Activated naive CD4-positive, alpha-beta T cell treated with anti-CD3 and anti-CD28 coated beads, Interleukin-2, amount 50 U/mL, for 16 hours (primary cell): ENCODE results near the gene RAI1.

Experiments
- DNase-seq: peaks from one replicate; pipeline ENCODE4 v3.0.0-alpha.2; 2020

The RAI1 gene

DNA sequence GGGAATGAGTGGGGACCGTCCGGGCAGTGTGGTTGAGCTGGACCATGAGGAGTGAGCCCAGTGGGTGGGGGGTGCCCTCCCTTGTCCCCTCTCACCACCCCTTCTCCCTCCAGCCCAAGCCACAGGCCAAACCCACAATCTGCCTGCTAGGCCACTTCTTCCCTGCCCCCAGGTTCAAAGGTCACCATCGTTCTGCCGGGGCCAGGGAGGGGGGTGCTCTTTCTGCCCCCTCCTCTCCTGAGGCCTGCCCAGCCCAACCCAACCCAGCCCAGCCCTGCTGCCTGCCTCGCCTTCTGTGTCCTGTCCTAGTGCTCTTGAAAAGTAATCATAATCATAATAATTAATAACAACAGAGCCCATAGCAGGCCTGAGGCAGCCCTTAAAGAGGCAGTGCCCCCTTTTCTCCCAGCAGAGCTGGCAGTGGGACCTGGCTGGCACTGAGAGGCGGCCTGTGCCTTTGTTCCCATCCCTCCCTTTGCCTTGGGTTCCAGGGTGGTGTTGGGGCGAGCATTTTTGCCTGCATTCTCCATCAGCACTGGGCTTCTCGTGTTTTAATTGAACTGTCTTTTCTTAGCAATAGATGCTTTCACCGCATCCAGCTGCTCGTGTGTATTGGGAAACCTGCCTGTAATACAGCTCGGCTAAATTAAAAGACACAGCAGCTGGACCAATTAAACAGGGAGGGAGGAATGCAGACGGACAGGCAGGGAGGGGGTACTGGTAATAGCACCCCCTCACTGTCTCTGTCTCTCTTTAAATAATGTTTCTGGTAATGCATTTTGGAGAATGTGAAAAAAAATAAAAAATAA, 108.8 kb downstream of the RAI1 start:
- no peak for DNase-seq

DNA sequence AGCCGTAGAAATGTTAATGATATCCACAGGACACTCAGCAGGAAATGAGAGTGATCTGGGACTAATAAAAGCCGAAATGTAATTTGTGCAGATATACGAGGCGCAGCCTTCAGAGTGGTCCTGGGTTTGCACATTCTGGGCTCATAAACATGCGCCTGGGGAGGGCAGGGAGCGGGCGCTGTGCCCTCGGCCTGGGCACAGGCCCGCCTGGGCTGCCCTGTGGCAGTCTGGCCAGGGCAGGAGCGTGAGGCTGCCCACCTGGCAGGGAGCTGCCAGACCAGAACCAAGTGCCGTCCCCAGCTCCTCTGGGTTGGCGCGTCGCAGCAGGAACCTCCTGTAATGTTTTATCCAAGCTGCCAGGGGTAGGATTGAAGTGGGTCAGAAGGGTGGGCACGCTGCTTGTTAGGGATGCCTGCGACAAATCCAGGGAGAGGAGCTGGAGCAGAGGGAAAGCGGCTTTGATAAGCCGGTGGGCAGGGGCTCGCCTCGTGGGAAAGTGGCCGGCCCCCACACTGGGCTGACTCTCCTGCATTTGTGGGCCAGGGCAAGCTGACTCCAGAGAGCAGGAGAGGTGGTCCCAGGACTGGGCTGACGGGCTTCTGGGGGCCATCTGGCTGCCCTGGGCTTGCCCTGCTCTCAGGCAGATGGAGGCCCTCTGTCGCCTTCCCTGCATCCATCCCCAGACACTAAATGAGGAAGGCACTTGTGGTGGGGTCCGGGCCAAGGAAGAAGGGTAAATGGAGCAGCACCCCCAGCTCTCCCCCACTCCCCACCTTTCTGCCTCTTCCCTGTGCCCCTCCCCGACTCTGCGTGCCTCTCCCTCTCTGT, 109.6 kb downstream of the RAI1 start:
- DNase-seq, result no peak

- no peak for DNase-seq
Measured at GRCh38 chr17:17792037-17792550, 110.8 kb downstream of the RAI1 start.

- DNase-seq, result peak; percentile 32
Measured at GRCh38 chr17:17792551-17793377, 111.5 kb downstream of the RAI1 start.

DNA sequence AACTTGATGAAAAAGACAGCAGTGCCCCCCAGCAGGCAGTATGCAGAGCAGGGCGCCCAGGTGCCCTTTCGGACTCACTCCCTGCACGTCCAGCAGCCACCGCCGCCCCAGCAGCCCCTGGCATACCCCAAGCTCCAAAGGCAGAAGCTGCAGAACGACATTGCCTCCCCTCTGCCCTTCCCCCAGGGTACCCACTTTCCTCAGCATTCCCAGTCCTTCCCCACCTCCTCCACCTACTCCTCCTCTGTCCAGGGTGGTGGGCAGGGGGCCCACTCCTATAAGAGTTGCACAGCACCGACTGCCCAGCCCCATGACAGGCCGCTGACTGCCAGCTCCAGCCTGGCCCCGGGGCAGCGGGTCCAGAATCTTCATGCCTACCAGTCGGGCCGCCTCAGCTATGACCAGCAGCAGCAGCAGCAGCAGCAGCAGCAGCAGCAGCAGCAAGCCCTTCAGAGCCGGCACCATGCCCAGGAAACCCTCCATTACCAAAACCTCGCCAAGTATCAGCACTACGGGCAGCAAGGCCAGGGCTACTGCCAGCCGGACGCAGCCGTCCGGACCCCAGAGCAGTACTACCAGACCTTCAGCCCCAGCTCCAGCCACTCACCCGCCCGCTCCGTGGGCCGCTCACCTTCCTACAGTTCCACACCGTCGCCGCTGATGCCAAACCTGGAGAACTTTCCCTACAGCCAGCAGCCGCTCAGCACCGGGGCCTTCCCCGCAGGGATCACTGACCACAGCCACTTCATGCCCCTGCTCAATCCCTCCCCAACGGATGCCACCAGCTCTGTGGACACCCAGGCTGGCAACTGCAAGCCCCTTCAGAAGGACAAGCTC, 112.3 kb downstream of the RAI1 start:
- DNase-seq, result no peak

DNA sequence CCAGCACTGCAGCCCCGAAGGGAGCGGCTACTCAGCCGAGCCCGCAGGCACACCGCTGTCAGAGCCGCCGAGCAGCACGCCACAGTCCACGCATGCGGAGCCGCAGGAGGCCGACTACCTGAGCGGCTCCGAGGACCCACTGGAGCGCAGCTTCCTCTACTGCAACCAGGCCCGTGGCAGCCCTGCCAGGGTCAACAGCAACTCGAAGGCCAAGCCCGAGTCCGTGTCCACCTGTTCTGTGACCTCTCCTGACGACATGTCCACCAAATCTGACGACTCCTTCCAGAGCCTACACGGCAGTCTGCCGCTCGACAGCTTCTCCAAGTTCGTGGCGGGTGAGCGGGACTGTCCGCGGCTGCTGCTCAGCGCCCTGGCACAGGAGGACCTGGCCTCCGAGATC, 113.1 kb downstream of the RAI1 start:
- DNase-seq, result no peak

DNA sequence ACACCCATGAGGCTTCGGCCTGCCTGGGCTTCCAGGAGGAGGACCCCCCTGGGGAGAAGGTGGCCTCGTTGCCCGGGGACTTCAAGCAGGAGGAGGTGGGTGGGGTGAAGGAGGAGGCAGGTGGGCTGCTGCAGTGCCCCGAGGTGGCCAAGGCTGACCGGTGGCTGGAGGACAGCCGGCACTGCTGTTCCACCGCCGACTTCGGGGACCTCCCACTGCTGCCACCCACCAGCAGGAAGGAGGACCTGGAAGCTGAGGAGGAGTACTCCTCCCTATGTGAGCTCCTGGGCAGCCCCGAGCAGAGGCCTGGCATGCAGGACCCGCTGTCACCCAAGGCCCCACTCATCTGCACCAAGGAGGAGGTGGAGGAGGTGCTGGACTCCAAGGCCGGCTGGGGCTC, 114.0 kb downstream of the RAI1 start:
- no peak for DNase-seq

DNA sequence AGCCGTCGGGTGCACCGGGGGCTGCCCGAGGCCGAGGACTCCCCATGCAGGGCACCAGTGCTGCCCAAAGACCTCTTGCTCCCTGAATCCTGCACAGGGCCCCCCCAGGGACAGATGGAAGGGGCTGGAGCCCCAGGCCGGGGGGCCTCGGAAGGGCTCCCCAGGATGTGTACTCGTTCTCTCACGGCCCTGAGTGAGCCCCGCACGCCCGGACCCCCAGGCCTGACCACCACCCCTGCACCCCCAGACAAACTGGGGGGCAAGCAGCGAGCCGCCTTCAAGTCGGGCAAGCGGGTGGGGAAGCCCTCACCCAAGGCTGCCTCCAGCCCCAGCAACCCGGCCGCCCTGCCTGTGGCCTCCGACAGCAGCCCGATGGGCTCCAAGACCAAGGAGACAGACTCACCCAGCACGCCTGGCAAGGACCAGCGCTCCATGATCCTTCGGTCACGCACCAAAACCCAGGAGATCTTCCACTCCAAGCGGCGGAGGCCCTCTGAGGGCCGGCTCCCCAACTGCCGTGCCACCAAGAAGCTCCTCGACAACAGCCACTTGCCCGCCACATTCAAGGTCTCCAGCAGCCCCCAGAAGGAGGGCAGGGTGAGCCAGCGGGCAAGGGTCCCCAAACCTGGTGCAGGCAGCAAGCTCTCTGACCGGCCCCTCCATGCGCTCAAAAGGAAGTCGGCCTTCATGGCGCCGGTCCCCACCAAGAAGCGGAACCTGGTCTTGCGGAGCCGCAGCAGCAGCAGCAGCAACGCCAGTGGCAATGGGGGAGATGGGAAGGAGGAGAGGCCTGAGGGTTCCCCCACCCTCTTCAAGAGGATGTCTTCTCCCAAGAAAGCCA, 114.9 kb downstream of the RAI1 start:
- no peak for DNase-seq

DNA sequence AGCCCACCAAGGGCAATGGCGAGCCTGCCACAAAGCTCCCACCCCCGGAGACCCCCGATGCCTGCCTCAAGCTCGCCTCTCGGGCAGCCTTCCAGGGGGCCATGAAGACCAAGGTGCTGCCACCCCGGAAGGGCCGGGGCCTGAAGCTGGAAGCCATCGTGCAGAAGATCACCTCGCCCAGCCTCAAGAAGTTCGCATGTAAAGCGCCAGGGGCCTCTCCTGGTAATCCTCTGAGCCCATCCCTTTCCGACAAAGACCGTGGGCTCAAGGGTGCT, 115.5 kb downstream of the RAI1 start:
- DNase-seq, result no peak

- DNase-seq, result no peak
Measured at GRCh38 chr17:17797119-17797809, 116.0 kb downstream of the RAI1 start.

DNA sequence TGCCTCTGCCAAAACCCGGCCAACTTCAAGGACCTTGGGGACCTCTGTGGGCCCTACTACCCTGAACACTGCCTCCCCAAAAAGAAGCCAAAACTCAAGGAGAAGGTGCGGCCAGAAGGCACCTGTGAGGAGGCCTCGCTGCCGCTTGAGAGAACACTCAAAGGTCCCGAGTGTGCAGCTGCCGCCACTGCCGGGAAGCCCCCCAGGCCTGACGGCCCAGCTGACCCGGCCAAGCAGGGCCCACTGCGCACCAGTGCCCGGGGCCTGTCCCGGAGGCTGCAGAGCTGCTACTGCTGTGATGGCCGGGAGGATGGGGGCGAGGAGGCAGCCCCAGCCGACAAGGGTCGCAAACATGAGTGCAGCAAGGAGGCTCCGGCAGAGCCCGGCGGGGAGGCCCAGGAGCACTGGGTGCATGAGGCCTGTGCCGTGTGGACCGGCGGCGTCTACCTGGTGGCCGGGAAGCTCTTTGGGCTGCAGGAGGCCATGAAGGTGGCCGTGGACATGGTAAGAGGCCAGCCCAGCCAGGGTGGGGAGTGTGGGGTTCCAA, 116.8 kb downstream of the RAI1 start:
- no peak for DNase-seq

DNA sequence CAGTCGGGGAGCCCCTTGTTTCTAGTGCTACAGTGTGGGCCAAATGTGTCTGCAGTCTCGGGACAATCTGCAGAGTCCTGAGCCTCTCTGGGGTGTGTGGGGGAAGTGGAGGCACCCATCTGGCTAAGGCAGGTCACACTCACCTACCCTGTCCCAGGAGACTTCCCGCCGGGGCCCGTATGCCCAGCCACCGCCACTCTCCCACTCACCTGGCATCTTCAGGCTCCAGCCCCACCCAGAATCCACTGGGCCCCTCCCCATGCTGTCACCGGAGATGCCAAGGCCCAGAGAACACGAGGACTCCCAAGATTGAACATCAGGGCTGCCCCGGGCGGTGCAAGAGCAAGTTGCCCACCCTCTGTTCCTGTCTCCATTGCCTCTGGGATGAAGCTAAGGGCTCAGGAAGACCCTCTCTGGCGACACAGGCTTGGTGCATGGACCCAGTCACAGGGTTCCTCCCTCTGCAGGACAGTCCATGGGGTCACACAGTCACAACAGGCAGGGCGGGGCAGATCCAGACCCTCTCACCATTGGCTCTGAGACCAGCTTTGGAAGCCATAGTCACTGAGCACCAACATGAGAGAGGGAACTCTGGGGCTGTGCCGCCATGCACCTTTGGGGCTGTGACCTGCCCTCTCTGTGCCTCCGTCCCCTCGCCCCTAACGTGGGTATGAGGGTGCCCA, 117.5 kb downstream of the RAI1 start:
- no peak for DNase-seq

DNA sequence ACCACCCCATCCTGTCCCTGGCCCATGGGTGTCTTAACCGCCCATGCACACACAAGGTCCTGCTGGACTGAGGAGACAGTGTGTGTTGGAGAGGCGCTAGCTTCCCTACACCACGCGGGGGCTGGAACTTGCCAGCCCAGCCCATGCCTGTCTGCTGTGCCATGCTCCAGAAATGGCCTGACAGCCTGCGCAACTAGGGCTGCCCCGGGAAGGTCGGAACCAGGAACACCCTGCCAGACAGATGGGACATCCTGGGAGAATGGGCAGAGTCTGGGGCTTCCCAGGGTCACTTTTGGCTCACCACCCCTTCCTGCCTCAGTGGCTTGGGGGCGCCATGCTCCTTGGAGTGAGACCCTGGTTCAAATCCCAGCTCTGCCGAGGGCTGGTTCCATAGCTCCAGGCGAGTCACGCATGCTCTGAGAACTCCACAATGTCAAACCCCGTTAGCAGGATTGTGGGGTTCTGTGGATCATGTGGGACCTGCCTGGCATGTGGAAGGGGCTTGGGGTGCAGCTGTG, 119.3 kb downstream of the RAI1 start:
- no peak for DNase-seq

- no peak for DNase-seq
Measured at GRCh38 chr17:17801800-17802481, 120.7 kb downstream of the RAI1 start.

GRCh38 chr17:17804007-17804406, 122.7 kb downstream of the RAI1 start:
- DNase-seq, result no peak

DNA sequence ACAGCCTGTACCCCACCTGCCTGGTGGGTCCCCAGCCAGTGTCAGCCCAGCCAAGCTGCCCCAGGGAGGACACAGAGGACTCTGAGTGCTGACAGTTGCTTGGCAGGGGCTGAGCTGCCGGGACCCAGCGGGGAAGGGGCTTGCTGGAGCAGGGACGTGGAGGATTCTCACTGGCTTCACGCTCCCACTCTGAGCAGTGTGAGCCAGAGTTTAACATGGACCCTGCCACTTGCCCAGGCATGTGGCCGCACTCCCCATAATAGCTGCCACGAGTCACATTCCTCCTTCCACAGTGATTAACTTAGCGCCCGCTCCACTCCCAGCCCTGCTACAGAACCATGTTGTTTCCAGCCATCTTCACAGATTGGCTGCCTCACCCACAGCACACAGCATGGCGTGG, 124.3 kb downstream of the RAI1 start:
- no peak for DNase-seq

GRCh38 chr17:17806035-17806434, 124.8 kb downstream of the RAI1 start:
- no peak for DNase-seq

- DNase-seq, result no peak
Measured at GRCh38 chr17:17806611-17807274, 125.5 kb downstream of the RAI1 start.
